ENCODE results near the gene HADHB.

DNA sequence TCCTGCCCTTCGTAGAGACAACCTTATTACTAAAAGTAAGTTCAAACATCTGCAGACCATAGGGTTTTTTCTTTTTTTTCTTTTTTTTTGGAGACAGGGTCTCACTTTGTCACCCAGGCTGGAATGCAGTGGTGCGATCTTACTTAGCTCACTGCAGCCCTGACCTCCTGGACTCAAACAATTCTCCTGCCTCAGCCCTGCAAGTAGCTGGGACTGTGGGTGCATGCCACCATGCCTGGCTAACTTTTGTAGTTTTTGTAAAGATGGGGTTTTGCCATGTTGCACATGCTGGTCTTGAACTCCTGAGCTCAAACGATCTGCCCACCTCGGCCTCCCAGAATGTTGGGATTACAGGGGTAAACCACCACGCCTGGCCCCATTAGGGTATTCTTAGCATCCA, 32.7 kb upstream of the HADHB start:
- TF ChIP-seq, protein P1, sequence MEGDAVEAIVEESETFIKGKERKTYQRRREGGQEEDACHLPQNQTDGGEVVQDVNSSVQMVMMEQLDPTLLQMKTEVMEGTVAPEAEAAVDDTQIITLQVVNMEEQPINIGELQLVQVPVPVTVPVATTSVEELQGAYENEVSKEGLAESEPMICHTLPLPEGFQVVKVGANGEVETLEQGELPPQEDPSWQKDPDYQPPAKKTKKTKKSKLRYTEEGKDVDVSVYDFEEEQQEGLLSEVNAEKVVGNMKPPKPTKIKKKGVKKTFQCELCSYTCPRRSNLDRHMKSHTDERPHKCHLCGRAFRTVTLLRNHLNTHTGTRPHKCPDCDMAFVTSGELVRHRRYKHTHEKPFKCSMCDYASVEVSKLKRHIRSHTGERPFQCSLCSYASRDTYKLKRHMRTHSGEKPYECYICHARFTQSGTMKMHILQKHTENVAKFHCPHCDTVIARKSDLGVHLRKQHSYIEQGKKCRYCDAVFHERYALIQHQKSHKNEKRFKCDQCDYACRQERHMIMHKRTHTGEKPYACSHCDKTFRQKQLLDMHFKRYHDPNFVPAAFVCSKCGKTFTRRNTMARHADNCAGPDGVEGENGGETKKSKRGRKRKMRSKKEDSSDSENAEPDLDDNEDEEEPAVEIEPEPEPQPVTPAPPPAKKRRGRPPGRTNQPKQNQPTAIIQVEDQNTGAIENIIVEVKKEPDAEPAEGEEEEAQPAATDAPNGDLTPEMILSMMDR (IDR thresholded peaks at IDR 0.05), result no peak
- TF ChIP-seq ZFX (IDR thresholded peaks at IDR 0.05; ENCODE audit: borderline replicate concordance), result no peak
